SU-DHL-6 (cell line): ENCODE results near the gene TAS2R16.

Experiments used
- H2AFZ ChIP-seq: fragments of 200-600 bp; sonication (generic); 2 replicates; pipeline ENCODE4 v1.6.1; 2014; ENCODE audit warnings: low read depth, mild to moderate bottlenecking, moderate library complexity, mixed read lengths, antibody characterized with exemption, low read length; ENCODE audit not compliant: severe bottlenecking
- H3F3A ChIP-seq: fragments of 200-600 bp; shearing (Covaris generic); 2 replicates; pipeline ENCODE4 v1.6.0; 2016; ENCODE audit warnings: antibody characterized with exemption, mild to moderate bottlenecking; ENCODE audit not compliant: insufficient read depth
- H3K27ac ChIP-seq: fragments of 200-600 bp; sonication (generic); 2 replicates; pipeline ENCODE4 v1.5.1; 2016; ENCODE audit warnings: low read depth, mild to moderate bottlenecking, low read length, moderate library complexity, mixed read lengths
- H3K27me3 ChIP-seq: fragments of 200-600 bp; sonication (generic), shearing (Covaris generic); 2 replicates; pipeline ENCODE4 v1.6.0; 2014; ENCODE audit warnings: mild to moderate bottlenecking, low read length
- H3K36me3 ChIP-seq: fragments of 200-600 bp; sonication (generic); 2 replicates; pipeline ENCODE4 v1.6.1; 2014; ENCODE audit warnings: mild to moderate bottlenecking, low read length, mixed read lengths
- H3K4me2 ChIP-seq: fragments of 300-600, 200-600 bp; shearing (Covaris generic), sonication (generic); 2 replicates; pipeline ENCODE4 v1.6.0; 2014; ENCODE audit warnings: low read length, low read depth, mild to moderate bottlenecking; ENCODE audit not compliant: poor library complexity, severe bottlenecking
- H3K4me3 ChIP-seq: fragments of 200-600 bp; sonication (generic); 2 replicates; pipeline ENCODE4 v1.5.1; 2014; ENCODE audit warnings: antibody characterized with exemption, low read length, mild to moderate bottlenecking, mixed read lengths; ENCODE audit not compliant: insufficient read depth, poor library complexity, severe bottlenecking
- H3K79me2 ChIP-seq: fragments of 200-600 bp; sonication (generic); 2 replicates; pipeline ENCODE4 v1.6.1; 2014; ENCODE audit warnings: mild to moderate bottlenecking, low read length, moderate library complexity; ENCODE audit not compliant: insufficient read depth
- H3K9ac ChIP-seq: fragments of 200-600 bp; sonication (generic); 2 replicates; pipeline ENCODE4 v1.7.0; 2014; ENCODE audit warnings: mild to moderate bottlenecking, low read length
- H3K9me2 ChIP-seq: fragments of 200-600 bp; sonication (generic); replicated peaks from 2 replicates; pipeline ENCODE4 v1.6.1; 2014; ENCODE audit warnings: low read length; ENCODE audit not compliant: insufficient read depth
- H3K9me3 ChIP-seq: fragments of 200-600 bp; sonication (generic); 2 replicates; pipeline ENCODE4 v1.6.1; 2014; ENCODE audit warnings: low read length, mixed read lengths; ENCODE audit not compliant: insufficient read depth
- H4K20me1 ChIP-seq: fragments of 200-600 bp; sonication (generic); 2 replicates; pipeline ENCODE4 v1.6.1; 2014; ENCODE audit warnings: low read depth, mild to moderate bottlenecking, antibody characterized with exemption, low read length, moderate library complexity, mixed read lengths
- CTCF ChIP-seq: fragments of 200-600 bp; sonication (generic); IDR thresholded peaks from one replicate; pipeline ENCODE4 v1.5.1; 2017; ENCODE audit warnings: antibody characterized with exemption, mild to moderate bottlenecking, low read length, moderate library complexity; ENCODE audit not compliant: insufficient read depth, poor library complexity, severe bottlenecking
- EZH2phosphoT487 ChIP-seq: fragments of 200-600 bp; sonication (generic), shearing (Covaris generic); conservative IDR thresholded peaks from 2 replicates; pipeline ENCODE4 v1.6.1; 2018; ENCODE audit warnings: mild to moderate bottlenecking, antibody characterized with exemption, low read length, moderate library complexity, mixed read lengths

The TAS2R16 gene

GRCh38 chr7:122972056-122972455, 23.4 kb downstream of the TAS2R16 start:
- no peaks in the 10 kb centered on the region for H3K27me3 ChIP-seq
- H3F3A ChIP-seq, result no peaks in the 10 kb centered on the region
- no peaks in the 10 kb centered on the region for H3K9me2 ChIP-seq
- H4K20me1 ChIP-seq, result no peaks in the 10 kb centered on the region
- no peak overlapping the region for H3K27ac ChIP-seq
- no peak overlapping the region for H3K9ac ChIP-seq
- no peaks in the 10 kb centered on the region for H3K9me3 ChIP-seq
- no peaks in the 10 kb centered on the region for H3K36me3 ChIP-seq
- H3K79me2 ChIP-seq, result no peaks in the 10 kb centered on the region
- no peak overlapping the region for H3K4me3 ChIP-seq
- no peak overlapping the region for H3K4me2 ChIP-seq
- no peak overlapping the region for H2AFZ ChIP-seq
- TF ChIP-seq EZH2phosphoT487 (no peak), CTCF (no peak)

GRCh38 chr7:122970740-122971725, 24.5 kb downstream of the TAS2R16 start:
- no peak overlapping the region for H2AFZ ChIP-seq
- H3K4me2 ChIP-seq, result no peak overlapping the region

GRCh38 chr7:122968389-122968788, 27.1 kb downstream of the TAS2R16 start:
- Histone ChIP-seq H3K9ac (no peak overlapping the region), H3K27me3 (no peaks in the 10 kb centered on the region), H3K27ac (no peak overlapping the region), H2AFZ (no peak overlapping the region), H3F3A (no peaks in the 10 kb centered on the region), H3K9me3 (no peaks in the 10 kb centered on the region), H3K9me2 (no peaks in the 10 kb centered on the region), H3K4me3 (no peak overlapping the region), H4K20me1 (no peaks in the 10 kb centered on the region), H3K36me3 (no peaks in the 10 kb centered on the region), H3K4me2 (no peak overlapping the region), H3K79me2 (no peaks in the 10 kb centered on the region)
- TF ChIP-seq EZH2phosphoT487 (no peak), CTCF (no peak)

More at GRCh38 chr7:122970740-122971725, 24.5 kb downstream of the TAS2R16 start:
- H3K27me3 ChIP-seq, result no peaks in the 10 kb centered on the region
- H3K9ac ChIP-seq, result no peak overlapping the region
- no peaks in the 10 kb centered on the region for H3K79me2 ChIP-seq
- TF ChIP-seq EZH2phosphoT487 (no peak), CTCF (no peak)
- no peaks in the 10 kb centered on the region for H4K20me1 ChIP-seq
- H3K9me2 ChIP-seq, result no peaks in the 10 kb centered on the region
- H3K27ac ChIP-seq, result no peak overlapping the region
- no peaks in the 10 kb centered on the region for H3K9me3 ChIP-seq
- H3K4me3 ChIP-seq, result no peak overlapping the region
- no peaks in the 10 kb centered on the region for H3F3A ChIP-seq
- H3K36me3 ChIP-seq, result no peaks in the 10 kb centered on the region
